Gastroesophageal sphincter (tissue), 4 donors: ENCODE measurements around the gene SLC39A11. TPM values are rescaled to one million over a fixed set of nuclear protein-coding genes. Genes with fewer than 3 reads are reported as not detected.

Source experiments
- ATAC-seq: fragments of 150-250 bp; one replicate; pipeline ENCODE4 v1.9.1; 2016; ENCODE audit warnings: mild to moderate bottlenecking, moderate library complexity
- H3K27ac ChIP-seq, 4 donors: fragments of 200-600 bp; sonication (generic) in 3 of 4; 1 replicate in 3 of 4; 2 replicates in 1 of 4; pipeline ENCODE4 v1.5.1; 2016 to 2019
- H3K27me3 ChIP-seq: fragments of 200-600 bp; sonication (generic); one replicate; pipeline ENCODE4 v1.5.1; 2019
- H3K36me3 ChIP-seq, 2 donors: fragments of 200-600 bp; sonication (generic); one replicate each; pipeline ENCODE4 v1.5.1; 2019; ENCODE audit warnings: control low read depth in 1 of 2
- H3K4me1 ChIP-seq, 3 donors: fragments of 200-600 bp; sonication (generic); 1 replicate in 2 of 3; 2 replicates in 1 of 3; pipeline ENCODE4 v1.5.1; 2016 to 2019; ENCODE audit warnings: control low read depth in 2 of 3
- H3K4me3 ChIP-seq, 2 donors: fragments of 200-600 bp; sonication (generic); one replicate each; pipeline ENCODE4 v1.5.1; 2019; ENCODE audit warnings: mild to moderate bottlenecking in 1 of 2, moderate library complexity in 1 of 2
- H3K9me3 ChIP-seq, 3 donors: fragments of 200-600 bp; sonication (generic); one replicate each; pipeline ENCODE4 v1.5.1; 2017 to 2019; ENCODE audit warnings: control low read depth in 2 of 3
- CTCF ChIP-seq, 4 experiments: fragments of 200-600 bp in 2 of 4; fragments of 450-650 bp in 2 of 4; sonication (generic) in 1 of 4; IDR thresholded peaks; one replicate each; pipeline ENCODE4 v1.5.1; 2017 to 2019; ENCODE audit warnings: antibody characterized with exemption in 4 of 4, mild to moderate bottlenecking in 2 of 4, moderate library complexity in 2 of 4
- EP300 ChIP-seq: sonication (generic); formaldehyde crosslinking; IDR thresholded peaks from one replicate; pipeline ENCODE4 v1.6.1; 2017; ENCODE audit warnings: antibody characterized with exemption, mild to moderate bottlenecking
- POLR2A ChIP-seq, 2 donors: fragments of 450-650 bp; IDR thresholded peaks; one replicate each; pipeline ENCODE4 v1.6.1; 2017; ENCODE audit warnings: antibody characterized with exemption in 2 of 2, mild to moderate bottlenecking in 2 of 2, moderate library complexity in 1 of 2
- POLR2AphosphoS5 ChIP-seq: sonication (generic); formaldehyde crosslinking; IDR thresholded peaks from one replicate; pipeline ENCODE4 v1.6.1; 2017; ENCODE audit warnings: antibody characterized with exemption
- WGBS, 2 donors: methylation state at CpG; one replicate each; pipeline ENCODE4 v1.1.5; 2018; ENCODE audit warnings: low coverage in 1 of 2; 5-methylcytosine and 5-hydroxymethylcytosine counted together
- total RNA-seq, 4 donors: library from RNA; depleted of rRNA; stranded (reverse); fragments of >200 nt; gene quantifications; one replicate each; pipeline ENCODE4 v1.1.0, GENCODE V29; 2016

Gene SLC39A11
- total RNA-seq, 4 donors from 2014 or later: 11.6 to 16.8 (median 14.5) TPM

GRCh38 chr17:73121506-73121905, 29.0 kb upstream of the SLC39A11 start:
- TF ChIP-seq EP300: no peak
- no peak for TF ChIP-seq POLR2A (IDR thresholded peaks at IDR 0.05)
- TF ChIP-seq POLR2AphosphoS5: no peak
- no peak for TF ChIP-seq CTCF (IDR thresholded peaks at IDR 0.05)
- no peak overlapping the region for H3K27ac ChIP-seq
- H3K36me3 ChIP-seq: no peaks in the 10 kb centered on the region
- no peak overlapping the region for H3K4me3 ChIP-seq
- H3K27me3 ChIP-seq: no peaks in the 10 kb centered on the region
- no peak for ATAC-seq
- 81 to 87% methylated on average over 4 to 5 of the region's 5 CpGs for WGBS, 2 donors
- no peaks in the 10 kb centered on the region for H3K9me3 ChIP-seq
- H3K4me1 ChIP-seq: no peaks in the 10 kb centered on the region

DNA sequence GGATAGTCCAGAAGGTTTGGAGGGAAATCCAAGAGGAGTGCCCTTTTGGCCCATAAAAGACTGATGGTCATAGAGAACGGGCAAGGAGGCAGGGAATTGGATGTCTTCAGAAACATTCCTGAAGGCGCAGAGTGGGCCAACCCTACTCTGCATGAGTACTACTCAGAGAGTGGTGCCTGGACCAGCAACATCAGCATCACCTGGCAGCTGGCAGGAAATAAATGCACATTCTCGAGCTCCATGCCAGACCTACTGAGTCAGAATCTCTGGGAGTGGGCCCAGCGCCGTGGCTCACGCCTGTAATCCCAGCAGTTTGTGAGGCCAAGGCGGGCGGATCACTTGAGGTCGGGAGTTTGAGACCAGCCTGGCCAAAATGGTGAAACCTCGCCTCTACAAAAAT, 27.1 kb upstream of the SLC39A11 start:
- no CpG with 5 or more reads among the region's 10 CpGs for WGBS, 2 donors
- TF ChIP-seq POLR2AphosphoS5 (no peak), CTCF (IDR thresholded peaks at IDR 0.05) (no peak), POLR2A (IDR thresholded peaks at IDR 0.05) (no peak), EP300 (no peak)
- ATAC-seq: no peak
- no peaks in the 10 kb centered on the region for H3K9me3 ChIP-seq
- H3K36me3 ChIP-seq: no peaks in the 10 kb centered on the region
- no peak overlapping the region for H3K27ac ChIP-seq
- H3K27me3 ChIP-seq: no peaks in the 10 kb centered on the region
- H3K4me1 ChIP-seq: no peaks in the 10 kb centered on the region
- no peak overlapping the region for H3K4me3 ChIP-seq

DNA sequence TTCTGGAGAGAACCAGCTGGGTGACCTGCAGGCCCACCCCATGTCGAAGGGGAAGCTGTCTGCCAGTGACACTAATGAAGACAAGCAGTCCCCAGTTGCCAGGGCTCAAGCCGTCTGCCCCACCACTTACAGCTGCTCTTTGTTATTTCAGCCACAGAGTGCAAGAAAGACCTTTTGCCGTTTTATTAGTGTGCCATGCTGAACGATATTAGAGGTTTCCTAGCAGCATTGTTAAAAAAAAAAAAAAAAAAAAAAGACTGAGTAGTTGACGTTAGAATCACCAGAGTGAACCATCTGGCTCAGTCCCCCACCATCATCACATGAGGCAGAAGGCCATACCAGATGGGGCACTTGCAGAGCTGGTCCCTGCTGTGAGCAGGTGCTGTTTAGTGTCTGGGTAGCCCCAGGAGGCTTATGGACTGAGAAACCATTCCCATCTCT, 26.5 kb upstream of the SLC39A11 start:
- no peak for TF ChIP-seq EP300
- no peaks in the 10 kb centered on the region for H3K9me3 ChIP-seq
- no peaks in the 10 kb centered on the region for H3K36me3 ChIP-seq
- no peak overlapping the region for H3K4me3 ChIP-seq
- H3K4me1 ChIP-seq: no peaks in the 10 kb centered on the region
- H3K27me3 ChIP-seq: no peaks in the 10 kb centered on the region
- 50 to 61% methylated on average over 1 to 5 of the region's 5 CpGs for WGBS, 2 donors
- H3K27ac ChIP-seq: no peak overlapping the region
- no peak for ATAC-seq

DNA sequence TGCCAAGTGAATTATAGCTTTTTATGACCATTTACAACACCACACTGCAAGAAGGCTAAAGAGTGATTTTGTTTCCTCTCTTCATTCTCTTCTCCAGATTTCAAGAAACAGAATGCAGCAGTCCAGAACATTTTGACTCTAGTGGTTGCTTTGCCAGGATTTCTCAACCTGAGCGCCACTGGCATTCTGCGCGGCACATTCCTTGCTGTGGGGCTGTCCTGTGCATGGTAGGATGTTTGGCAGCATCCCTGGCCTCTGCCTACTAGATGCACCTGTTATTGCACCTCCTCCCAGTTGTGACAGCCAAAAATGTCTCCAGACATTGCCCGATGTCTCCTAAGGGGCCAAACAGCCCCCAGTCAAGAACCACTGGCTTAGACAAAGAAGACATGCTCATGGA, 25.7 kb upstream of the SLC39A11 start:
- Histone ChIP-seq H3K36me3 (no peaks in the 10 kb centered on the region), H3K9me3 (no peaks in the 10 kb centered on the region), H3K27ac (no peak overlapping the region), H3K4me1 (no peaks in the 10 kb centered on the region), H3K27me3 (no peaks in the 10 kb centered on the region), H3K4me3 (no peak overlapping the region)
- no peak for ATAC-seq
- 88 to 94% methylated on average over 2 to 3 of the region's 4 CpGs for WGBS, 2 donors
- TF ChIP-seq CTCF (IDR thresholded peaks at IDR 0.05) (no peak), POLR2A (IDR thresholded peaks at IDR 0.05) (no peak), EP300 (no peak), POLR2AphosphoS5 (no peak)

DNA sequence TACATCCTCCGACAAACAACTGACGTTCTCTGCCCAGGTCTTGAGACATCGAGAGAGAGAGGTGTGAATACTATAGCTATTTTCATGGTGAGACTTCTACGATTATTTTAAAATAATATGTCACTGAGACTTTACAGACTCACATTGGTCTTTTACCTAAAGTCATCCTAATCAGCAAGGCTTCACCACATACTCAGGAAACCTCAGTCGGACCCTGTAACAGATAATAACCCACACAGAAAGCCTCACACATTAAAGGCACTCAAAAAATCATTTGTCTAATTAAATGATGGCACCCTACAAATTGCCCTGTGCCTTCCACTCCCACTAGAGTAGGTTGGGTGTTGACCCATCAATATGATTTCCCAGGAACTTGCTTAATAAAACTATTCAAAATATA, 19.8 kb upstream of the SLC39A11 start:
- WGBS, 2 donors: 79 to 83% methylated on average over 4 to 5 of the region's 5 CpGs
- no peak for ATAC-seq
- Histone ChIP-seq H3K27me3 (no peaks in the 10 kb centered on the region), H3K4me3 (no peak overlapping the region), H3K27ac (no peak overlapping the region), H3K4me1 (no peaks in the 10 kb centered on the region), H3K36me3 (no peaks in the 10 kb centered on the region), H3K9me3 (no peaks in the 10 kb centered on the region)
- TF ChIP-seq CTCF (IDR thresholded peaks at IDR 0.05): no peak
- no peak for TF ChIP-seq POLR2AphosphoS5
- no peak for TF ChIP-seq EP300
- TF ChIP-seq POLR2A (IDR thresholded peaks at IDR 0.05): no peak

GRCh38 chr17:73111386-73111785, 18.9 kb upstream of the SLC39A11 start:
- WGBS, 2 donors: 84 to 93% methylated on average over 4 to 6 of the region's 6 CpGs
- Histone ChIP-seq H3K27ac (no peak overlapping the region), H3K27me3 (no peaks in the 10 kb centered on the region), H3K4me3 (no peak overlapping the region), H3K9me3 (no peaks in the 10 kb centered on the region), H3K4me1 (no peaks in the 10 kb centered on the region), H3K36me3 (no peaks in the 10 kb centered on the region)
- TF ChIP-seq EP300 (no peak), CTCF (IDR thresholded peaks at IDR 0.05) (no peak), POLR2A (IDR thresholded peaks at IDR 0.05) (no peak), POLR2AphosphoS5 (no peak)
- ATAC-seq: no peak
